Psoas muscle (tissue), 8 donors: ENCODE measurements around the gene CLTCL1. TPM values are rescaled to one million over a fixed set of nuclear protein-coding genes. Genes with fewer than 3 reads are reported as not detected.

Experiments used
- ATAC-seq, 4 donors: fragments of 200-7000 bp; cut with Tn5 transposase; one replicate each; pipeline ENCODE4 v1.9.1; 2020; ENCODE audit warnings: moderate library complexity in 3 of 4, mild to moderate bottlenecking in 2 of 4
- DNase-seq, 2 donors: peaks; one replicate each; pipeline ENCODE4 v3.0.0-alpha.2; 2020
- H3K27ac ChIP-seq: fragments of 200-600 bp; one replicate; pipeline ENCODE4 v1.8.0; 2022
- H3K27me3 ChIP-seq, 3 donors: fragments of 200-600 bp in 1 of 3; one replicate each; pipeline versions ENCODE4 v1.6.1 to v1.8.0; 2013 to 2022; ENCODE audit warnings: low read length in 2 of 3, mild to moderate bottlenecking in 2 of 3, moderate library complexity in 1 of 3; ENCODE audit not compliant: insufficient read depth in 3 of 3
- H3K36me3 ChIP-seq, 2 donors: fragments of 200-600 bp in 1 of 2; one replicate each; pipeline versions ENCODE4 v1.6.1 to v1.8.0; 2013 to 2022; ENCODE audit warnings: low read depth in 1 of 2, mild to moderate bottlenecking in 1 of 2, moderate library complexity in 1 of 2; ENCODE audit not compliant: insufficient read depth in 1 of 2
- H3K4me1 ChIP-seq: fragments of 200-600 bp; one replicate; pipeline ENCODE4 v1.8.0; 2022
- H3K4me3 ChIP-seq: fragments of 200-600 bp; one replicate; pipeline ENCODE4 v1.8.0; 2022; ENCODE audit warnings: mild to moderate bottlenecking
- H3K9me3 ChIP-seq: fragments of 200-600 bp; one replicate; pipeline ENCODE4 v1.8.0; 2022
- CTCF ChIP-seq: fragments of 200-600 bp; IDR thresholded peaks from one replicate; pipeline ENCODE4 v1.8.0; 2022; ENCODE audit warnings: antibody characterized with exemption
- WGBS, 3 donors: extraction: QIAGEN DNeasy Blood & Tissue Kit; methylation state at CpG; one replicate each; pipeline versions ENCODE4 v1.1.6 to v1.1.7; 2013; 5-methylcytosine and 5-hydroxymethylcytosine counted together
- intact Hi-C, 2 donors: fragments of 100-400 bp; cut with DNase I; formaldehyde crosslinking; loops; one replicate each; pipeline versions ENCODE4 v1.11.0 to v1.14.2; 2022
- polyA plus RNA-seq, 3 donors: library from polyadenylated mRNA; stranded (reverse); fragments of 200-250 nt; gene quantifications; one replicate each; pipeline ENCODE4 v1.2.3, GENCODE V29; 2013
- total RNA-seq, 4 donors: library from RNA; stranded (reverse); fragmentation: NEBNext Ultra II Directional in 2 of 4; extraction: Animal tissue kit (Norgen Biotek cat#: 25700) in 2 of 4; gene quantifications; one replicate each; pipeline versions ENCODE4 v1.2.1 to v1.2.4, GENCODE V29; 2021 to 2023
- donor health status: healthy with polysubstance abuse.
- donor health status: DM: no; HTN: no; CAD: no; lungs with moderate emphysema.
- donor health status: Bipolar disorder and iron deficiency.
- donor health status: healthy.
- donor health status: DM: yes; HTN: yes; CAD: no.
- donor health status: DM: no; HTN: no; CAD: no.
- donor health status: DM: no; HTN: no; CAD: no.
- donor health status: DM: yes; HTN: yes; CAD: no.

Gene CLTCL1
- total and polyA plus RNA-seq, 7 donors = 16.8 to 253 (median 92.6) TPM

- no peak for TF ChIP-seq CTCF
- WGBS, 3 donors = 2 to 3% (median 3%) methylated on average over 17 of the region's 17 CpGs
- peaks cover 12% of the 10 kb centered on the region for H3K4me1 ChIP-seq
- H3K27me3 ChIP-seq = peaks cover 0 to 17% (median 7%) of the 10 kb centered on the region in 3 donors
- H3K36me3 ChIP-seq = peaks cover 5 to 39% of the 10 kb centered on the region in 2 donors
- intact Hi-C loops = loop anchor here in 1 of 2 donors (5.0 kb wide), 1 partner anchor 33 kb away; the partner anchor contains the start of gene SLC25A1
- no peaks in the 10 kb centered on the region for H3K9me3 ChIP-seq
- H3K4me3 ChIP-seq = peak overlapping the region; percentile 92
- ATAC-seq = peak in 1 of 4 donors; percentile 10
- peak overlapping the region; percentile 68 for H3K27ac ChIP-seq
- DNase-seq = no peak
Measured at GRCh38 chr22:19143967-19144400, 147.5 kb downstream of the CLTCL1 start.

- Histone ChIP-seq H3K9me3 (no peaks in the 10 kb centered on the region), H3K4me1 (peaks cover 9% of the 10 kb centered on the region), H3K36me3 (peaks cover 5 to 47% of the 10 kb centered on the region in 2 donors), H3K27me3 (peaks cover 0 to 9% (median 2%) of the 10 kb centered on the region in 3 donors), H3K4me3 (peak overlapping the region; percentile 92), H3K27ac (no peak overlapping the region)
- intact Hi-C loops = loop anchor here in 1 of 2 donors (5.0 kb wide), 1 partner anchor 34 kb away; the partner anchor contains the start of gene SLC25A1
- WGBS, 3 donors = 77 to 83% (median 78%) methylated on average over 5 of the region's 5 CpGs
- TF ChIP-seq CTCF = no peak
- DNase-seq (no peak), ATAC-seq (no peak)
Measured at GRCh38 chr22:19143212-19143611, 148.3 kb downstream of the CLTCL1 start.

- WGBS, 3 donors = 96 to 97% (median 96%) methylated on average over 9 of the region's 9 CpGs
- DNase-seq = no peak
- Histone ChIP-seq H3K9me3 (no peaks in the 10 kb centered on the region), H3K4me3 (no peak overlapping the region), H3K27ac (no peak overlapping the region), H3K4me1 (peaks cover 9% of the 10 kb centered on the region), H3K27me3 (peaks cover 0 to 4% (median 0%) of the 10 kb centered on the region in 3 donors), H3K36me3 (peaks cover 5 to 55% of the 10 kb centered on the region in 2 donors)
- no peak for ATAC-seq
- intact Hi-C loops = loop anchor here in 1 of 2 donors (5.0 kb wide), 1 partner anchor 35 kb away; the partner anchor contains the start of gene SLC25A1
- no peak for TF ChIP-seq CTCF
Measured at GRCh38 chr22:19142394-19142793, 149.1 kb downstream of the CLTCL1 start.

GRCh38 chr22:19139974-19140373 is 151.5 kb downstream of the CLTCL1 start:
- ATAC-seq = no peak
- H3K36me3 ChIP-seq = peaks cover 5 to 78% of the 10 kb centered on the region in 2 donors
- WGBS, 3 donors = 75 to 87% (median 82%) methylated on average over 4 to 5 of the region's 5 CpGs
- H3K27ac ChIP-seq = no peak overlapping the region
- no peak overlapping the region for H3K4me3 ChIP-seq
- no peaks in the 10 kb centered on the region for H3K27me3 ChIP-seq
- no peak for TF ChIP-seq CTCF
- DNase-seq = no peak
- intact Hi-C loops = loop anchor here in 1 of 2 donors (5.0 kb wide), 1 partner anchor 37 kb away; the partner anchor contains the start of gene SLC25A1
- no peaks in the 10 kb centered on the region for H3K9me3 ChIP-seq
- H3K4me1 ChIP-seq = peaks cover 9% of the 10 kb centered on the region

- Histone ChIP-seq H3K27ac (no peak overlapping the region), H3K4me1 (peaks cover 9% of the 10 kb centered on the region), H3K36me3 (peaks cover 8 to 88% of the 10 kb centered on the region in 2 donors), H3K9me3 (no peaks in the 10 kb centered on the region), H3K4me3 (no peak overlapping the region), H3K27me3 (no peaks in the 10 kb centered on the region)
- WGBS, 3 donors = 83 to 89% (median 88%) methylated on average over 9 of the region's 9 CpGs
- DNase-seq (no peak), ATAC-seq (no peak)
- intact Hi-C loops = no loop called here
- no peak for TF ChIP-seq CTCF
Measured at GRCh38 chr22:19139001-19139356, 152.5 kb downstream of the CLTCL1 start.
